Measurements from ENCODE around the gene SRPK2.
"Not testable (repeated sequence)": the region's sequence is repeated elsewhere in the genome, so short reads cannot be mapped to it uniquely, and the experiment has no call there.

Gene SRPK2

DNA sequence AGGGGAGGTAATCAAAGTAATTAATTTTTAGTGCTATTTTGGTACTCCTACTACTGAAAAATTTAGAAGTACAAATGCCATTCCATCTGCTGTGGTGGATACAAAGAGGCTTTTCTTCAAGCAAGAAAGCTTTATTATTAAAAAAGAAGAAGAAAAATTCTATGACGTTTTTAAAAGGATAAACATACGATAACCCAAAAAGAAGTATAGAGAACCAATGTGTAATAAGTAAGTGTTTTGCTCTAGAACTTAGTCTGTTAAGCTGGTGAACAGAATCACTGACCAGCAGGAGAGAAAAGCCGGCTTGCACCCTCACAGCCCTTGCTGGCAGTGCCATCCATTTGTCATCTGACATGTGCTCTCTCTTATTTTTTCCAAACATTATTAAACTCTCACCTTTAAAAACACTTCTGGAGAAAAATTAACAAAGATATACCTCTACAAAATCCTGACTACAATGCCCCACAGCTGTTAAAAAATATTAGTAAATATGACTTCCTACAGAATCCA, 81.5 kb downstream of the SRPK2 start:
- H3K36me3 Mint-ChIP-seq (ENCODE audit: low read depth), result peaks cover 5% of the 10 kb centered on the region
- H3K27me3 Mint-ChIP-seq (ENCODE audit: low read depth), result no peaks in the 10 kb centered on the region
- peaks cover 44% of the 10 kb centered on the region for H3K4me1 Mint-ChIP-seq (ENCODE audit: low read depth)
- H3K4me3 Mint-ChIP-seq, result no peak overlapping the region
- no peaks in the 10 kb centered on the region for H3K9me3 Mint-ChIP-seq
- H3K27ac Mint-ChIP-seq, result no peak overlapping the region

DNA sequence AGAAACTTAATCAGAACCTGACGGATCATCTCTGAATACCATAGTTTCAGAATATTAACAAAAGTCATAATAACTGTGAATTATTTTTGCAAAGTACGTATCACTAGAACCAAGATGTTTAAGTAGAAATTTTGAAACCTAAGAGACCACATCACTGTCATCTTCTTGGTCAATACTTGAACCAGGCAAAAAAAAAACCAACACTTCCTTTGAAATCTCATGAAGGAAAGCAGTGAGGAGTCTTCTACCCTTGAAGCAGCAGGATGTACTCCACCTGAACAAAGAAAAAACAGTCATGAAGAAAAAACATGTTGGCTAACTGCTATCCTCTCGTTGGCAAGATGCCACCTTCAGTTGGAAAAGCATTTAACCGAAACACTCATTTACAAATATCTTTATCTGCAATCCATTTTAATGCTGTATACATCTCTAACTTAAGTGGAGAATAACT, 82.4 kb downstream of the SRPK2 start:
- H3K27me3 Mint-ChIP-seq (ENCODE audit: low read depth), result no peaks in the 10 kb centered on the region
- H3K9me3 Mint-ChIP-seq, result no peaks in the 10 kb centered on the region
- peak overlapping the region; percentile 0 for H3K4me3 Mint-ChIP-seq
- H3K36me3 Mint-ChIP-seq (ENCODE audit: low read depth), result peaks cover 7% of the 10 kb centered on the region
- H3K27ac Mint-ChIP-seq, result peak overlapping the region; percentile 62
- peaks cover 46% of the 10 kb centered on the region for H3K4me1 Mint-ChIP-seq (ENCODE audit: low read depth)

DNA sequence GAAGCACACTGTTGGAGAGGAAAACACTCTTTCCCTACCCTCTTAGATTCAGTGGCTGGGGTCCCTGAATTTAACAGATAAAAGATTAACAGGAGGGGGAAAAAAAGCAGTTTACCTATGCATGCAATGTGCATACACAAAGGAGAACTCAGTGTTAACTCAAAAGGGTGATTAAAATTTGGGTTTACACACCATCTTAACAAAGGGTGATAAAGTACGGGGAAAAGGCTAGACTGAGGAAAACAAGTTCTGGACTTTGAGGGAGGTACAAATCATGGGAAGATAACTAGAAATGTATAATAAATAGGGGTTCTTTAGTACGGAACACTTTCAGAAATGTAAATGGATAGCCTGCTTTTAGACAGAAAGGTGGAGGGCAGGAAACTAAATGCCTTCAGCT, 83.1 kb downstream of the SRPK2 start:
- peaks cover 5% of the 10 kb centered on the region for H3K36me3 Mint-ChIP-seq (ENCODE audit: low read depth)
- peak overlapping the region; percentile 47 for H3K27ac Mint-ChIP-seq
- H3K27me3 Mint-ChIP-seq (ENCODE audit: low read depth), result no peaks in the 10 kb centered on the region
- H3K4me3 Mint-ChIP-seq, result peak overlapping the region; percentile 30
- H3K4me1 Mint-ChIP-seq (ENCODE audit: low read depth), result peaks cover 49% of the 10 kb centered on the region
- H3K9me3 Mint-ChIP-seq, result no peaks in the 10 kb centered on the region

DNA sequence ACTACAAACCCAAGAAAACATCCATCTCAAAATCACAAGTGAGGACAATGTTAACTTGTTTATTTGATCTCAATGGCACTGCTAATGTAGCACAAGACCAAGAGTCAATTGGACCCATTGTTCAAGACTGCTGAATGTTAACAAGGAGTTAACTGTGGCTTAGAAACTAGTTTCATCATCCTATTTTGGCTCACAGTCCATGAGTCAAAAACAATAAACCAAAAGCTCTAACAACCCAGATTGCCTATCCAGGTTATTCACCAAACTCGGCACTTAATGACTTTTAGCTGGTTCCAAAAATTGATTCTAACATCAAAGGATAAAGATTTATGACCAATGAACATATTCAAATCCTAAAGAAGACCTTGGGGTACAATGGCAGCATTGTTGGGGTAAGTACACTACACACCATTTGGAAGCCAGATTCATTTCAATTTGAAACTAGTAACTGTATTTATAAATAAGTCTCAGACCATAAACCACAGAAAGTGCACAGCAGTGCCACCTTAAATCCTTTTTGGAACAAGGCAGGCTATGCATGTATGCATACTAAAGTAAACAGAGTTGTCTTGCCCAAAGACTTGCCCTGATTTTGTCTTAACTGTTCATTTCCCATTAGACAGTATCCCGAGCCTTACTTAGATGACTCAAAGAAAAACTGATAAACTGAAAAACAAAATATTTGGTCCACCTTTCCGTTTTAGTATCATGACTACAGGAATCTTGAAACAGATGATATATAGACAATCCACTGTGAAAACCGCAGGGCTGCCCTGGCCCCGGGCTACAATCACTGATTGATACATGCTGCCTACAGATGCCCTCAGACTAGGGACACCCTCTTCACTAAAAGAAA, 84.5 kb downstream of the SRPK2 start:
- Mint-ChIP-seq H3K9me3 (no peaks in the 10 kb centered on the region), H3K36me3 (ENCODE audit: low read depth) (peaks cover 4% of the 10 kb centered on the region), H3K4me3 (no peak overlapping the region), H3K27ac (no peak overlapping the region), H3K4me1 (ENCODE audit: low read depth) (peaks cover 47% of the 10 kb centered on the region), H3K27me3 (ENCODE audit: low read depth) (no peaks in the 10 kb centered on the region)

DNA sequence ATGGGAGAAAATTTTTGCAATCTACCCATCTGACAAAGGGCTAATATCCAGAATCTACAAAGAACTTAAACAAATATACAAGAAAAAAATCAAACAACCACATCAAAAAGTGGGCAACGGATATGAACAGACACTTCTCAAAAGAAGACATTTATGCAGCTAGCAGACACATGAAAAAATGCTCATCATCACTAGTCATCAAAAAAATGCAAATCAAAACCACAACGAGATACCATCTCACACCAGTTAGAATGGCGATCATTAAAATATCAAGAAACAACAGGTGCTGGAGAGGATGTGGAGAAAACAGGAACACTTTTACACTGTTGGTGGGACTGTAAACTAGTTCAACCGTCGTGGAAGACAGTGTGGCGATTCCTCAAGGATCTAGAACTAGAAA, 88.1 kb downstream of the SRPK2 start:
- Mint-ChIP-seq H3K27ac (peak overlapping the region; percentile 62), H3K4me1 (ENCODE audit: low read depth) (peaks cover 50% of the 10 kb centered on the region)
- H3K9me3 Mint-ChIP-seq; H3K36me3 Mint-ChIP-seq (ENCODE audit: low read depth); H3K4me3 Mint-ChIP-seq; H3K27me3 Mint-ChIP-seq (ENCODE audit: low read depth): not testable (repeated sequence)

DNA sequence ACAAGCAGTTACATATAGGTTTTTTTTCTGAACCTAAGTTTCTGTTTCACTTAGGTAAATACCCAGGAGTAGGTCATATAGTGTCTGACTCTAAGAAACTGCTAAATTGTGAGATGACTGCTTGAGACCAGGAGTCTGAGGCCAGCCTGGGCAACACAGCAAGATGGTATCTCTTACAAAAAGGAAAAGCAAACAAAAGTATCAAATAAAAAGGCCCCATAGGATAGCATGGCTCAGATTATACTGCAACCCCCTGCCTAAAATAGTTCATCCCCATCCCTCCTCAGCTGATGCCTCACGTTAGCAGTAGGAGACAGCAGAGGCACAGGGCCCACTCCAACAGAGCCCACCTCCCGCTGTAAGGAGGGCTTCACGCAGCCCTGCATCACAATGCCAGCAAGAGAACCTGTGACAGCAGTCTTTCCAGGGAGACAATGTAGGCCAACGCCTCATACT, 90.3 kb downstream of the SRPK2 start:
- no peaks in the 10 kb centered on the region for H3K27me3 Mint-ChIP-seq (ENCODE audit: low read depth)
- H3K36me3 Mint-ChIP-seq (ENCODE audit: low read depth), result peaks cover 2% of the 10 kb centered on the region
- peak overlapping the region; percentile 74 for H3K27ac Mint-ChIP-seq
- H3K4me1 Mint-ChIP-seq (ENCODE audit: low read depth), result peaks cover 38% of the 10 kb centered on the region
- H3K4me3 Mint-ChIP-seq, result peak overlapping the region; percentile 15
- H3K9me3 Mint-ChIP-seq, result no peaks in the 10 kb centered on the region

DNA sequence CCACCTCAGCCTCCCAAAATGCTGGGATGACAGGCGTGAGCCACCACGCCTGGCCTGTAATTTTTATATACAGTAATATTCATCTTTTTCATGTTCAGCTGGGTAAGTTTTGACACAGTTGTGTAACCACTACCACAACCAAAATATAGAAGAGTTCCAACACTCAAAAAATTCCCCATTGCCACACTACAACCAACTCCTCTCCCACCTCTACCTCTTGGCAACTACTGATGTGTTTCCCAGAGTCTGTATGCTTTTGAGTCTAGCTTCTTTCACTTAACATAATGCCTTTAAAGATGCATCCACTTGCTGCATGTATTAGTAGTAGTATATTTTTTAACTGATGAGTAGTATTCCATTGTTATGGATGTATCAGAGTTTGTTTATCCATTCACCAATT, 90.7 kb downstream of the SRPK2 start:
- peaks cover 2% of the 10 kb centered on the region for H3K36me3 Mint-ChIP-seq (ENCODE audit: low read depth)
- no peaks in the 10 kb centered on the region for H3K27me3 Mint-ChIP-seq (ENCODE audit: low read depth)
- peaks cover 38% of the 10 kb centered on the region for H3K4me1 Mint-ChIP-seq (ENCODE audit: low read depth)
- H3K27ac Mint-ChIP-seq, result peak overlapping the region; percentile 74
- H3K4me3 Mint-ChIP-seq, result peak overlapping the region; percentile 15
- H3K9me3 Mint-ChIP-seq, result no peaks in the 10 kb centered on the region

DNA sequence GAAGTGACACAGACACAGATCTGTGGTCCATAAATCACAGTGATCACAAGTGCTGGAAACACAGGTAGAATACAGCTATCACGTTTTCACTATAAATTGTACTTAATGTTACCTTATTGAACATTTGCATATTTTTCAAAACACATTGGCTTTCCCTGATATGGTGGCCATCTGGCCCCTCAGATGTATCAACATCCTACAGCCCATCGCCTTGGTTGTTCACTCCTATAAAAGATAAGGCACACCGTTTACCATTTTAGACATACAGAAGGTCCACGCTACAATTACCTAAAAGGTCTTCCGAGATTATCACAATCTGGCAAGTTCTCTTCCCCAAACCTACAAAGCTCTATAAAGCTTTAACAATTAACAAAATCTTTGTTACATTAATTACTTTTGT, 91.4 kb downstream of the SRPK2 start:
- Mint-ChIP-seq H3K27ac (peak overlapping the region; percentile 26), H3K4me3 (no peak overlapping the region), H3K9me3 (no peaks in the 10 kb centered on the region), H3K4me1 (ENCODE audit: low read depth) (peaks cover 38% of the 10 kb centered on the region), H3K27me3 (ENCODE audit: low read depth) (no peaks in the 10 kb centered on the region), H3K36me3 (ENCODE audit: low read depth) (peaks cover 2% of the 10 kb centered on the region)

DNA sequence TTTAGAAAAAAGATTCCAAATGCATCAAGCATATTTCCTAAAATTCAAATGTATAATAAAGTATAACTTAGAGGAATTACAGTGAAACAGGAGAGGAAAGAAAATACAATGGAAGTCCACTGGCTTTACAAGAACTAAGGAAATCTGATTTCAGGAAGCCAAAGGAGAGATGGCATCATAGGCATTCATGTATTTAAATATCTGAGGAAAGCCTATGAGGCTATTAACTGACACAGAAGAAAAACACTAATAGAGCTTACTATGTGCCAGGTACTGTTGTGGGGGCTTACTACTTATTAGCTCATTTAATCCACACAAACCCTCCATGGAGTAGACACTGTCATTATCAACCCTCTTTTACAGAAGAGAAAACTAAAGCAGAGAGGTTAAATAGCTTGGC, 92.2 kb downstream of the SRPK2 start:
- peak overlapping the region; percentile 23 for H3K27ac Mint-ChIP-seq
- H3K4me1 Mint-ChIP-seq (ENCODE audit: low read depth), result peaks cover 36% of the 10 kb centered on the region

DNA sequence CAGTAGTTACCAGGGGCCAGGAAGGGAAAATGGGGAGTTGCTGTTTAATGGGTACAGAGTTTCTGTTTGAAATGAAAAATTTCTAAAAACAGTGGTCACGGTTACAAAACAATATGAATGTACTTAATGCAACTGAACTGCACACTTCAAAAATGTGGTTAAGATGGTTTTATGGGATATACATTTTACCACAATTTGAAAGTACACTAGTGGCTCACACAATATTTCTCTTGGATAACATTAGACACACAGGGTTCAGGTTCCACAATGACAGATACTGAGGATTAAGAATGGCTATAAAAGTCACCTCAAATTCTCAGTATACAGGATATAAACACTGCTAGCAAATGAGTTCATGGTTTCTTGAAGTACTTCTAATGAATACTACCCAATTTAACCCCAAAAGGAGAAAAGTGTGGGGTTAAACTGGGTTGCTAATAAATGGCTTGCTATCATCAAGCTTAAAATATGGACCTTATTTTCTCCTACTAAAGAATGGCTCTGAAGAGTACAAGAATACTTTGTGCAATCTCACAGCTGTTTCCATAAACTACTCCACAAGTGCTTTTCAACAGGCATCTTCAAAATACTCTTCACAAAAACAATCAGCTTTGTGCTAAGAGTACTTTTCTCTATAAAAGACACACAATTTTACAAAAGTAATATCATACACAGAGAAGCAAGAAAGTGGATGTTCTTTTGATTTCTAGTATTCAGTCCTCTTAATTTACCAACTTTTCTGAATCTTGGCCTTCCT, 92.9 kb downstream of the SRPK2 start:
- no peaks in the 10 kb centered on the region for H3K36me3 Mint-ChIP-seq (ENCODE audit: low read depth)

More for the DNA sequence above, 92.2 kb downstream of the SRPK2 start:
- Mint-ChIP-seq H3K9me3 (no peaks in the 10 kb centered on the region), H3K27me3 (ENCODE audit: low read depth) (no peaks in the 10 kb centered on the region), H3K4me3 (no peak overlapping the region), H3K36me3 (ENCODE audit: low read depth) (no peaks in the 10 kb centered on the region)

DNA sequence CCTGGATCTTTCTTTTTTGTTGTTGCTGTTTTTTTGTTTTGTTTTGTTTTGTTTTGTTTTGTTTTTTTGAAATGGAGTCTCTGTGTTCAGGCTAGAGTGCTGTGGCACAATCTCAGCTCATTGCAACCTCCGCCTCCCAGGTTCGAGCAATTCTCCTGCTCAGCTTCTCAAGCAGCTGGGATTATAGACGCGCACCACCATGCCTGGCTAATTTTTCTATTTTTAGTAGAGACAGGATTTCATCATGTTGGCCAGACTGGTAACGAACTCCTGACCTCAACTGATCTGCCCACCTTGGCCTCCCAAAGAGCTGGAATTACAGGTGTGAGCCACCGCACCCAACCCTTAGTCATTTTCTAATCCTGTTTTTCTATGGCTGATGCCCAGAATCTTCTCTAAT, 94.2 kb downstream of the SRPK2 start:
- H3K4me1 Mint-ChIP-seq (ENCODE audit: low read depth), result peaks cover 33% of the 10 kb centered on the region
- not testable (repeated sequence) for H3K9me3 Mint-ChIP-seq; H3K36me3 Mint-ChIP-seq (ENCODE audit: low read depth); H3K27me3 Mint-ChIP-seq (ENCODE audit: low read depth); H3K27ac Mint-ChIP-seq; H3K4me3 Mint-ChIP-seq

More for the DNA sequence above, 92.9 kb downstream of the SRPK2 start:
- no peak overlapping the region for H3K4me3 Mint-ChIP-seq
- H3K27ac Mint-ChIP-seq, result peak overlapping the region; percentile 29
- peaks cover 34% of the 10 kb centered on the region for H3K4me1 Mint-ChIP-seq (ENCODE audit: low read depth)
- no peaks in the 10 kb centered on the region for H3K27me3 Mint-ChIP-seq (ENCODE audit: low read depth)
- no peaks in the 10 kb centered on the region for H3K9me3 Mint-ChIP-seq

DNA sequence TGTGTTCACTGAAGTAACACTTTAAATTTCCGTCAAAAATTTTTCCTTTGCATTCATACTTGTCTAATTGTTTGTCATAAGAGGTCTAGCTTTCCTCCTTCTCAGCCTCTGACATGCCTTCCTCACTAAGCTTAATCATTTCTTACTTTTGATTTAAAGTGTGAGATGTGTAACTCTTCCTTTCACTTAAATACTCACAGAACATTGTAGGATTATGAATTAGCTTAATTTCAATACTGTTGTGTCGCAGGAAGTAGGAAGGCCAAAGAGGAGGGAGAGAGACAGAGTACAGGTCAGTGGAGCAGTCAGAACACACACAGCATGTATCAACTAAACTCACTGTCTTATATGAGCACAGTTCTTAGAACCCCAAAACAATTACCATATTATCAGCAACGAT, 99.0 kb downstream of the SRPK2 start:
- no peaks in the 10 kb centered on the region for H3K9me3 Mint-ChIP-seq
- peak overlapping the region; percentile 21 for H3K27ac Mint-ChIP-seq
- H3K4me1 Mint-ChIP-seq (ENCODE audit: low read depth), result peaks cover 11% of the 10 kb centered on the region
- no peaks in the 10 kb centered on the region for H3K36me3 Mint-ChIP-seq (ENCODE audit: low read depth)
- H3K27me3 Mint-ChIP-seq (ENCODE audit: low read depth), result no peaks in the 10 kb centered on the region
- no peak overlapping the region for H3K4me3 Mint-ChIP-seq

DNA sequence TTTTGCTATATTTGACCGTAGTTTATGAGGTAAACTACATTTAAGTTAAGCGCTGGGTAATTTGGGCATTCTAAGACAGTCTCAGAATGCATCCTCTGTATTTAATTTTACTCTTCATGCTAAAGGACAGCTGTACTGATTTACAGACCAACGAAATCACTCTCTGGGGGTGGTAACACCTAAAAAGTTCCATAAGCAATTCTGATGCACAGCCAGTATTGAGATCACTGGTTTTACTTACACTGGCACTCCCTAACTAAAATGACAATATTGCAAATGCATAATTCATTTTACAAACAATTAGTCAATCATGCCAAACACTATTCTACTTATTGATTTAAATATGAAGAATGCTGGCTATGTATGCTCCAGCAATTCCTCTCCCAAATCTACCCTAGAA, 102.3 kb downstream of the SRPK2 start:
- Mint-ChIP-seq H3K9me3 (no peaks in the 10 kb centered on the region), H3K27me3 (ENCODE audit: low read depth) (no peaks in the 10 kb centered on the region), H3K36me3 (ENCODE audit: low read depth) (no peaks in the 10 kb centered on the region), H3K4me3 (no peak overlapping the region), H3K27ac (no peak overlapping the region), H3K4me1 (ENCODE audit: low read depth) (peaks cover 11% of the 10 kb centered on the region)

DNA sequence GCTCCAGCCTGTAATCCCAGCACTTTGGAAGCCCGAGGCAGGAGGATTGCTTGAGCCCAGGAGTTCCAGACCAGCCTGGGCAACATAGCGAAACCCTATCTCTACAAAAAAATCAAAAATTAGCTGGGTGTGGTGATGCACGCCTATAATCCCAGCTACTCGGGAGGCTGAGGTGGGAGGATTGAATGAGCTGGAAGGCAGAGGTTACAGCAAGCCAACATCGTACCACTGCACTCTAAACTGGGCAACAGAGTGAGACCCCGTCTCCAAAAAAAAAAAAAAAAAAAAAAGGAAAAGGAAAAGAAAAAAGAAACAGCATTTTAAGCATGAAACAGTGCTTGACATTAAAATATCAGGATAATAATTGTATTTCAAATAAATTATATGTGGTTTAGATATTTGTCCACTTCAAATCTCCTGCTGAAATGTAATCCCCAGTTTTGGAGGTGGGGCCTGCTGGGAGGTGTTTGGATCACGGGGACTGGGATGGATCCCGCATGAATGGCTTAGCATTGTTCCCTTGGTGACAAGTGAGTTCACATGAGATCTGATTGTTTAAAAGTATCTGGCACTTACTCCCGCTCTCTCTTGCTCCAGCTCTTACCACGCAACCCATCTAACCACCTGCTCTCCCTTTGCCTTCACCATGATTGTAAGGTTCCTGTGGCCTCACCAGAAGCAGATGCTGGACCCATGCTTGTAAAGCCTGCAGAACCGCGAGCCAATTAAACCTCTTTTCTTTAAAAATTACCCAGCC, 103.4 kb downstream of the SRPK2 start:
- H3K9me3 Mint-ChIP-seq, result no peaks in the 10 kb centered on the region
- H3K4me1 Mint-ChIP-seq (ENCODE audit: low read depth), result peaks cover 11% of the 10 kb centered on the region
- no peaks in the 10 kb centered on the region for H3K27me3 Mint-ChIP-seq (ENCODE audit: low read depth)
- H3K36me3 Mint-ChIP-seq (ENCODE audit: low read depth), result no peaks in the 10 kb centered on the region
- no peak overlapping the region for H3K27ac Mint-ChIP-seq
- H3K4me3 Mint-ChIP-seq, result no peak overlapping the region

Data from T-helper 1 cell treated with Interleukin-12 subunit alpha and Interleukin-12 subunit beta and Interleukin-4 antibody, amounts not matched to agents 30 μg/mL and 1 μg/mL, for 36 hours (primary cell).